Panc1 (cell line): ENCODE data around the gene CNOT6L. TPM values are rescaled to one million over a fixed set of nuclear protein-coding genes. Genes with fewer than 3 reads are reported as not detected.

Experiments
- ATAC-seq: fragments of 200-7000 bp; cut with Tn5 transposase; 2 replicates; pipeline ENCODE4 v1.9.1; 2020; ENCODE audit warnings: mild to moderate bottlenecking, moderate library complexity
- BruUV-seq: library from RNA; stranded (reverse); fragments of 400-500 nt; replicated peaks from 2 replicates; lab custom pipeline; 2021; lab: Mats Ljungman, UMichigan
- CTCF ChIA-PET: fragments of 300-600 bp; sonication (Branson Sonifier 250); formaldehyde crosslinking; loops from one replicate; lab custom pipeline; 2022; ENCODE audit warnings: antibody characterized with exemption; lab: Charles Lee
- POLR2A ChIA-PET: fragments of 300-600 bp; sonication (Branson Sonifier 250); formaldehyde crosslinking; loops from one replicate; lab custom pipeline; 2022; ENCODE audit warnings: antibody characterized with exemption; lab: Charles Lee
- DNase-seq: peaks from one replicate; pipeline ENCODE4 v3.0.0-alpha.2; 2010; ENCODE audit warnings: low read depth, low spot score
- H3K27ac ChIP-seq: 2 replicates; pipeline ENCODE4 v1.5.1; 2011; ENCODE audit warnings: mild to moderate bottlenecking, low read length, inconsistent platforms
- H3K27me3 ChIP-seq: fragments of 200-500 bp; sonication (Bioruptor generic); 2 replicates; pipeline ENCODE4 v1.6.0; 2014; ENCODE audit warnings: low read length, inconsistent platforms; ENCODE audit not compliant: control insufficient read depth, insufficient read depth
- H3K36me3 ChIP-seq: fragments of 200-500 bp; sonication (Bioruptor generic); 2 replicates; pipeline ENCODE4 v1.5.1; 2014; ENCODE audit warnings: inconsistent platforms, mild to moderate bottlenecking, low read length, moderate library complexity; ENCODE audit not compliant: control insufficient read depth, insufficient read depth
- H3K4me1 ChIP-seq: 2 replicates; pipeline ENCODE4 v1.5.1; 2011; ENCODE audit warnings: inconsistent platforms, mild to moderate bottlenecking, low read length, moderate library complexity; ENCODE audit not compliant: control insufficient read depth, insufficient read depth
- H3K4me3 ChIP-seq, 2 experiments: 2 replicates each; pipeline ENCODE4 v1.5.1; 2011 to 2012; ENCODE audit warnings: low read depth in 2 of 2, low read length in 2 of 2, mild to moderate bottlenecking in 2 of 2, inconsistent platforms in 1 of 2, moderate library complexity in 1 of 2
- H3K9me3 ChIP-seq: fragments of 200-500 bp; sonication (Bioruptor generic); 2 replicates; pipeline ENCODE4 v1.5.1; 2014; ENCODE audit warnings: low read depth, mild to moderate bottlenecking, inconsistent platforms, low read length, moderate library complexity; ENCODE audit not compliant: control insufficient read depth, insufficient read depth
- POLR2AphosphoS5 ChIP-seq: IDR thresholded peaks from 2 replicates; pipeline ENCODE4 v1.6.1; 2012; ENCODE audit warnings: mild to moderate bottlenecking, low read depth, low read length, moderate library complexity
- REST ChIP-seq, 2 experiments: IDR thresholded peaks; 2 replicates each; pipeline ENCODE4 v1.6.1; 2011 to 2012; ENCODE audit warnings: low read depth in 2 of 2, control low read depth in 1 of 2, low read length in 1 of 2, mild to moderate bottlenecking in 1 of 2, moderate library complexity in 1 of 2; ENCODE audit not compliant: insufficient read depth in 1 of 2
- SIN3A ChIP-seq: IDR thresholded peaks from 2 replicates; pipeline ENCODE4 v1.6.1; 2012; ENCODE audit warnings: low read depth, mild to moderate bottlenecking, low read length, moderate library complexity, borderline replicate concordance; ENCODE audit not compliant: insufficient read depth
- TCF7L2 ChIP-seq: IDR thresholded peaks from 2 replicates; pipeline ENCODE4 v1.6.1; 2011; ENCODE audit warnings: mild to moderate bottlenecking, low read depth, low read length, inconsistent platforms
- in situ Hi-C: cut with HindIII; loops from 2 replicates; pipeline ENCODE4 v1.10.0; 2016; ENCODE audit warnings: low sequenced_read_pairs, low pct_unique_long_range_greater_than_20kb
- intact Hi-C: fragments of 100-400 bp; cut with micrococcal nuclease; formaldehyde crosslinking; loops from one replicate; pipeline ENCODE4 v1.10.0; 2022; ENCODE audit not compliant: unreplicated experiment
- total RNA-seq: library from RNA; stranded (reverse); gene quantifications from one replicate; pipeline ENCODE4 v1.2.1, GENCODE V29; 2021; ENCODE audit not compliant: unreplicated experiment
- TF ChIP-seq, protein P1 (sequence below): fragments of 450-650 bp; IDR thresholded peaks from 2 replicates; pipeline ENCODE4 v1.5.1; 2017; ENCODE audit warnings: mild to moderate bottlenecking

Gene CNOT6L
- total RNA-seq, 1 experiment from 2014 or later: 18.3 TPM

- in situ Hi-C loops (no loop called here), intact Hi-C loops (no loop called here)
- TF ChIP-seq REST (IDR thresholded peaks at IDR 0.05; ENCODE audit: insufficient read depth in 1 of 2, low read depth in 2 of 2, low read length in 1 of 2): no peak
- TF ChIP-seq POLR2AphosphoS5: no peak
- TF ChIP-seq SIN3A: no peak
- TF ChIP-seq, protein P1, sequence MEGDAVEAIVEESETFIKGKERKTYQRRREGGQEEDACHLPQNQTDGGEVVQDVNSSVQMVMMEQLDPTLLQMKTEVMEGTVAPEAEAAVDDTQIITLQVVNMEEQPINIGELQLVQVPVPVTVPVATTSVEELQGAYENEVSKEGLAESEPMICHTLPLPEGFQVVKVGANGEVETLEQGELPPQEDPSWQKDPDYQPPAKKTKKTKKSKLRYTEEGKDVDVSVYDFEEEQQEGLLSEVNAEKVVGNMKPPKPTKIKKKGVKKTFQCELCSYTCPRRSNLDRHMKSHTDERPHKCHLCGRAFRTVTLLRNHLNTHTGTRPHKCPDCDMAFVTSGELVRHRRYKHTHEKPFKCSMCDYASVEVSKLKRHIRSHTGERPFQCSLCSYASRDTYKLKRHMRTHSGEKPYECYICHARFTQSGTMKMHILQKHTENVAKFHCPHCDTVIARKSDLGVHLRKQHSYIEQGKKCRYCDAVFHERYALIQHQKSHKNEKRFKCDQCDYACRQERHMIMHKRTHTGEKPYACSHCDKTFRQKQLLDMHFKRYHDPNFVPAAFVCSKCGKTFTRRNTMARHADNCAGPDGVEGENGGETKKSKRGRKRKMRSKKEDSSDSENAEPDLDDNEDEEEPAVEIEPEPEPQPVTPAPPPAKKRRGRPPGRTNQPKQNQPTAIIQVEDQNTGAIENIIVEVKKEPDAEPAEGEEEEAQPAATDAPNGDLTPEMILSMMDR: no peak
- no peak for TF ChIP-seq TCF7L2
- ATAC-seq (no peak), DNase-seq (no peak)
- ChIA-PET CTCF (no interaction called here), POLR2A (no interaction called here)
- Histone ChIP-seq H3K4me1 (no peaks in the 10 kb centered on the region), H3K9me3 (no peaks in the 10 kb centered on the region), H3K4me3 (no peak overlapping the region), H3K27me3 (no peaks in the 10 kb centered on the region), H3K27ac (no peak overlapping the region), H3K36me3 (no peaks in the 10 kb centered on the region)
- BruUV-seq: no TSS peak
These were observed 104.7 kb downstream of the CNOT6L start for GRCh38 chr4:77714514-77714913.

- Histone ChIP-seq H3K9me3 (no peaks in the 10 kb centered on the region), H3K27ac (no peak overlapping the region), H3K27me3 (no peaks in the 10 kb centered on the region), H3K4me1 (no peaks in the 10 kb centered on the region), H3K36me3 (no peaks in the 10 kb centered on the region), H3K4me3 (no peak overlapping the region)
- intact Hi-C loops: no loop called here
- ATAC-seq: no peak
- ChIA-PET CTCF (no interaction called here), POLR2A (no interaction called here)
- in situ Hi-C loops: no loop called here
- TF ChIP-seq SIN3A: no peak
- no peak for TF ChIP-seq TCF7L2
- no peak for TF ChIP-seq POLR2AphosphoS5
- TF ChIP-seq REST (IDR thresholded peaks at IDR 0.05; ENCODE audit: insufficient read depth in 1 of 2, low read depth in 2 of 2, low read length in 1 of 2): no peak
- TF ChIP-seq, protein P1: no peak
- DNase-seq: no peak
- no TSS peak for BruUV-seq
These were observed 105.3 kb downstream of the CNOT6L start for GRCh38 chr4:77713884-77714283.
